ENCODE results near the gene RBBP5. TPM values are rescaled to one million over a fixed set of nuclear protein-coding genes. Genes with fewer than 3 reads are reported as not detected.

RBBP5 gene
- total RNA-seq, 4 donors from 2014 or later = 14.4 to 25.1 (median 21.2) TPM

GRCh38 chr1:205152505-205152904 lies 30.7 kb upstream of the RBBP5 start:
- Histone ChIP-seq H3K4me3 (no peak overlapping the region), H3K36me3 (peaks cover 0 to 61% of the 10 kb centered on the region in 2 donors), H3K27ac (no peak overlapping the region), H3K9me3 (no peaks in the 10 kb centered on the region), H3K4me1 (no peaks in the 10 kb centered on the region), H3K27me3 (no peaks in the 10 kb centered on the region)
- DNase-seq (no peak), ATAC-seq (no peak)
- intact Hi-C loops (cut with DNase I; ENCODE audit: low total_unique reads) = no loop called here
- in situ Hi-C loops (cut with MboI; ENCODE audit: low sequenced_read_pairs in 4 of 4) = no loop called here
- TF ChIP-seq POLR2A (IDR thresholded peaks at IDR 0.05) (no peak), CTCF (IDR thresholded peaks at IDR 0.05 in 4 of 5, conservative IDR thresholded peaks at IDR 0.05 in 1 of 5) (no peak)

- ATAC-seq = no peak
- TF ChIP-seq POLR2A (IDR thresholded peaks at IDR 0.05) = no peak
- no peak for TF ChIP-seq CTCF (IDR thresholded peaks at IDR 0.05 in 4 of 5, conservative IDR thresholded peaks at IDR 0.05 in 1 of 5)
Observed at GRCh38 chr1:205150651-205151428, 29.1 kb upstream of the RBBP5 start.

GRCh38 chr1:205147191-205147835 lies 25.5 kb upstream of the RBBP5 start:
- TF ChIP-seq POLR2A (IDR thresholded peaks at IDR 0.05) (no peak), CTCF (IDR thresholded peaks at IDR 0.05 in 4 of 5, conservative IDR thresholded peaks at IDR 0.05 in 1 of 5) (no peak)
- peak in 1 of 2 donors; percentile 51 for ATAC-seq

More at GRCh38 chr1:205150651-205151428, 29.1 kb upstream of the RBBP5 start:
- H3K4me1 ChIP-seq = no peaks in the 10 kb centered on the region
- intact Hi-C loops (cut with DNase I; ENCODE audit: low total_unique reads) = no loop called here
- no peaks in the 10 kb centered on the region for H3K9me3 ChIP-seq
- H3K36me3 ChIP-seq = peaks cover 0 to 57% of the 10 kb centered on the region in 2 donors
- in situ Hi-C loops (cut with MboI; ENCODE audit: low sequenced_read_pairs in 4 of 4) = no loop called here
- DNase-seq = no peak
- H3K27me3 ChIP-seq = no peaks in the 10 kb centered on the region
- H3K4me3 ChIP-seq = no peak overlapping the region
- H3K27ac ChIP-seq = no peak overlapping the region

GRCh38 chr1:205144751-205145150 lies 23.0 kb upstream of the RBBP5 start:
- peaks cover 7 to 8% of the 10 kb centered on the region in 2 donors for H3K4me1 ChIP-seq
- TF ChIP-seq CTCF (IDR thresholded peaks at IDR 0.05 in 4 of 5, conservative IDR thresholded peaks at IDR 0.05 in 1 of 5) = no peak
- TF ChIP-seq POLR2A (IDR thresholded peaks at IDR 0.05) = no peak
- no peak for DNase-seq
- in situ Hi-C loops (cut with MboI; ENCODE audit: low sequenced_read_pairs in 4 of 4) = loop anchor here in 3 of 4 donors (5.0 to 10.0 kb wide), 3 partner anchors 157 to 170 kb away; no protein-coding TSS in a partner anchor
- peaks cover 0 to 28% of the 10 kb centered on the region in 2 donors for H3K36me3 ChIP-seq
- no peak overlapping the region for H3K4me3 ChIP-seq
- no peaks in the 10 kb centered on the region for H3K9me3 ChIP-seq
- H3K27ac ChIP-seq = no peak overlapping the region
- intact Hi-C loops (cut with DNase I; ENCODE audit: low total_unique reads) = no loop called here
- ATAC-seq = no peak
- H3K27me3 ChIP-seq = no peaks in the 10 kb centered on the region

More at GRCh38 chr1:205147191-205147835, 25.5 kb upstream of the RBBP5 start:
- Histone ChIP-seq H3K27ac (no peak overlapping the region), H3K4me3 (no peak overlapping the region), H3K27me3 (no peaks in the 10 kb centered on the region), H3K4me1 (no peaks in the 10 kb centered on the region), H3K36me3 (peaks cover 0 to 28% of the 10 kb centered on the region in 2 donors), H3K9me3 (no peaks in the 10 kb centered on the region)
- intact Hi-C loops (cut with DNase I; ENCODE audit: low total_unique reads) = no loop called here
- no peak for DNase-seq
- in situ Hi-C loops (cut with MboI; ENCODE audit: low sequenced_read_pairs in 4 of 4) = loop anchor here in 2 of 4 donors (10.0 kb wide), 2 partner anchors 163 to 173 kb away; no protein-coding TSS in a partner anchor

Measured in gastrocnemius medialis (tissue), 4 donors.